Osteocyte (in vitro differentiated cells): Measurements from ENCODE around the gene TANC2. TPM values are rescaled to one million over a fixed set of nuclear protein-coding genes. Genes with fewer than 3 reads are reported as not detected.

Experiments used
- DNase-seq: peaks from one replicate; pipeline ENCODE4 v3.0.0; 2021; ENCODE audit warnings: mixed read lengths; ENCODE audit not compliant: unreplicated experiment; ENCODE audit errors: extremely low spot score
- H3K27ac Mint-ChIP-seq: one replicate; pipeline ENCODE4 v1.8.0; 2021; ENCODE audit warnings: mild to moderate bottlenecking, mixed read lengths; ENCODE audit not compliant: unreplicated experiment
- H3K27me3 Mint-ChIP-seq: one replicate; pipeline ENCODE4 v1.8.0; 2021; ENCODE audit warnings: mixed read lengths; ENCODE audit not compliant: unreplicated experiment
- H3K36me3 Mint-ChIP-seq: one replicate; pipeline ENCODE4 v1.8.0; 2021; ENCODE audit warnings: mixed read lengths; ENCODE audit not compliant: unreplicated experiment
- H3K4me1 Mint-ChIP-seq: one replicate; pipeline ENCODE4 v1.8.0; 2021; ENCODE audit warnings: mixed read lengths; ENCODE audit not compliant: unreplicated experiment
- H3K4me3 Mint-ChIP-seq: one replicate; pipeline ENCODE4 v1.8.0; 2021; ENCODE audit warnings: mild to moderate bottlenecking, moderate library complexity, mixed read lengths; ENCODE audit not compliant: unreplicated experiment
- H3K9me3 Mint-ChIP-seq: one replicate; pipeline ENCODE4 v1.8.0; 2021; ENCODE audit warnings: mixed read lengths; ENCODE audit not compliant: unreplicated experiment
- CTCF ChIP-seq: fragments of 200-600 bp; sonication (generic); IDR thresholded peaks from 2 replicates; pipeline ENCODE4 v1.5.0; 2021; ENCODE audit warnings: antibody characterized with exemption, mild to moderate bottlenecking, moderate library complexity
- long read RNA-seq: library from polyadenylated mRNA; unstranded; transcript quantifications from one replicate; pipeline ENCODE4 v2.0.0, GENCODE V29; 2021
- total RNA-seq: library from RNA; stranded (reverse); gene quantifications from 2 replicates; pipeline ENCODE4 v1.2.1, GENCODE V29; 2021

TANC2 gene
- total RNA-seq = 40.3 and 41.1 TPM in 2 replicates
- long read RNA-seq, partial matches to known transcripts = 0 of 17 reads
- long read RNA-seq, other reads (novel, unspliced or antisense) = 17 of 17 reads

- H3K27me3 Mint-ChIP-seq = no peaks in the 10 kb centered on the region
- H3K36me3 Mint-ChIP-seq = no peaks in the 10 kb centered on the region
- peak within 1 kb of the TSS; percentile 88 for H3K4me3 Mint-ChIP-seq
- DNase-seq = peak; percentile 91
- no peaks in the 10 kb centered on the region for H3K9me3 Mint-ChIP-seq
- peak within 1 kb of the TSS; percentile 83 for H3K27ac Mint-ChIP-seq
- H3K4me1 Mint-ChIP-seq = peaks cover 26% of the 10 kb centered on the region
- no peak for TF ChIP-seq CTCF
These were observed at the start of gene TANC2 for GRCh38 chr17:62965686-62966425. Gene TANC2, plus strand, starts transcription at chr17:62966235. Its CDS starts 43,325 bp downstream, at chr17:63009560.

GRCh38 chr17:62916684-62917571, 49.1 kb upstream of the TANC2 start:
- DNase-seq = peak; percentile 17
- H3K9me3 Mint-ChIP-seq = peaks cover 5% of the 10 kb centered on the region
- no peak overlapping the region for H3K27ac Mint-ChIP-seq

GRCh38 chr17:62919388-62919787, 46.6 kb upstream of the TANC2 start:
- H3K4me1 Mint-ChIP-seq = peaks cover 11% of the 10 kb centered on the region
- TF ChIP-seq CTCF = no peak
- H3K27me3 Mint-ChIP-seq = peaks cover 5% of the 10 kb centered on the region
- DNase-seq = peak; percentile 64
- H3K9me3 Mint-ChIP-seq = no peaks in the 10 kb centered on the region
- H3K4me3 Mint-ChIP-seq = no peak overlapping the region
- no peaks in the 10 kb centered on the region for H3K36me3 Mint-ChIP-seq
- no peak overlapping the region for H3K27ac Mint-ChIP-seq

More at GRCh38 chr17:62916684-62917571, 49.1 kb upstream of the TANC2 start:
- Mint-ChIP-seq H3K4me3 (no peak overlapping the region), H3K4me1 (peaks cover 11% of the 10 kb centered on the region), H3K36me3 (no peaks in the 10 kb centered on the region), H3K27me3 (peaks cover 8% of the 10 kb centered on the region)
- TF ChIP-seq CTCF = no peak

DNA sequence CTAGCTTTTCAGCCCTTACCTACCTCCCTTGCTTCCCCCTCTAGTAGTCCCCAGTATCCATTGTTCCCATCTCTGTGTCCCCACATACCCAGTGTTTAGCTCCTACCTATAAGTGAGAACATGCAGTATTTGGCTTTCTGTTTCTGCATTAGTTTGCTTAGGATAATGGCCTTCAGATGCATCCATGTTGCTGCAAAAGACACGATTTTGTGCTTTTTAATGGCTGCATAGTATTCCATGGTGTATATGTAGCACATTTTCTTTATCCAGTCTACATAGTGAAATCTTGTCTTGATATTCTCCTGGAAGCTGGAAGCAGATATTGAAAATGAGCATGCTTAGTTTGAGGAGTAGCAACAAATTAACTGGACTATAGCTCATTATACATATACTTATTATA, 45.7 kb upstream of the TANC2 start:
- H3K9me3 Mint-ChIP-seq = no peaks in the 10 kb centered on the region
- DNase-seq = no peak
- TF ChIP-seq CTCF = no peak

GRCh38 chr17:62921817-62922216, 44.2 kb upstream of the TANC2 start:
- peaks cover 5% of the 10 kb centered on the region for H3K27me3 Mint-ChIP-seq
- H3K36me3 Mint-ChIP-seq = no peaks in the 10 kb centered on the region
- DNase-seq = peak; percentile 44
- no peak for TF ChIP-seq CTCF
- peaks cover 10% of the 10 kb centered on the region for H3K4me1 Mint-ChIP-seq
- no peaks in the 10 kb centered on the region for H3K9me3 Mint-ChIP-seq
- no peak overlapping the region for H3K4me3 Mint-ChIP-seq
- H3K27ac Mint-ChIP-seq = no peak overlapping the region

More for the DNA sequence above, 45.7 kb upstream of the TANC2 start:
- H3K4me1 Mint-ChIP-seq = peaks cover 11% of the 10 kb centered on the region
- peaks cover 5% of the 10 kb centered on the region for H3K27me3 Mint-ChIP-seq
- H3K27ac Mint-ChIP-seq = no peak overlapping the region
- H3K36me3 Mint-ChIP-seq = no peaks in the 10 kb centered on the region
- H3K4me3 Mint-ChIP-seq = no peak overlapping the region
